Right lobe of liver (tissue), 6 donors: ENCODE data around the gene USP2. TPM values are rescaled to one million over a fixed set of nuclear protein-coding genes. Genes with fewer than 3 reads are reported as not detected.

Experiments
- ATAC-seq, 4 donors: fragments of 200-7000 bp; cut with Tn5 transposase; one replicate each; pipeline ENCODE4 v1.9.1; 2020; ENCODE audit warnings: mild to moderate bottlenecking in 4 of 4, moderate library complexity in 4 of 4
- DNase-seq, 3 donors: peaks; one replicate each; pipeline ENCODE4 v3.0.0-alpha.2; 2020
- H3K27ac ChIP-seq, 3 donors: fragments of 200-600 bp; one replicate each; pipeline ENCODE4 v1.8.0; 2022
- H3K27me3 ChIP-seq, 2 donors: fragments of 200-600 bp; one replicate each; pipeline ENCODE4 v1.8.0; 2022
- H3K36me3 ChIP-seq, 4 donors: fragments of 200-600 bp; sonication (generic) in 1 of 4; one replicate each; pipeline versions ENCODE4 v1.5.1 to v1.8.0; 2017 to 2022; ENCODE audit warnings: control low read depth in 1 of 4
- H3K4me1 ChIP-seq, 4 donors: fragments of 200-600 bp; sonication (generic) in 1 of 4; one replicate each; pipeline versions ENCODE4 v1.5.1 to v1.8.0; 2017 to 2022; ENCODE audit warnings: control low read depth in 1 of 4
- H3K4me3 ChIP-seq, 3 donors: fragments of 200-600 bp; one replicate each; pipeline ENCODE4 v1.8.0; 2022
- H3K9me3 ChIP-seq, 4 donors: fragments of 200-600 bp; sonication (generic) in 1 of 4; one replicate each; pipeline versions ENCODE4 v1.5.1 to v1.8.0; 2017 to 2022; ENCODE audit warnings: control low read depth in 1 of 4
- CTCF ChIP-seq, 4 donors: fragments of 200-600 bp in 3 of 4; fragments of 450-650 bp in 1 of 4; IDR thresholded peaks; one replicate each; pipeline versions ENCODE4 v1.5.1 to v1.8.0; 2016 to 2022; ENCODE audit warnings: antibody characterized with exemption in 4 of 4, mild to moderate bottlenecking in 2 of 4
- POLR2A ChIP-seq: fragments of 450-650 bp; IDR thresholded peaks from one replicate; pipeline ENCODE4 v1.6.1; 2017; ENCODE audit warnings: antibody characterized with exemption, mild to moderate bottlenecking
- WGBS: methylation state at CpG from one replicate; pipeline ENCODE4 v1.1.6; 2018; ENCODE audit warnings: low coverage, low lambda C conversion rate; ENCODE audit not compliant: insufficient coverage; ENCODE audit errors: missing lambda C conversion rate; 5-methylcytosine and 5-hydroxymethylcytosine counted together
- intact Hi-C, 2 donors: fragments of 100-400 bp; cut with DNase I; formaldehyde crosslinking; loops; one replicate each; pipeline versions ENCODE4 v1.11.2 to v1.14.1; 2022
- total RNA-seq, 6 experiments: library from RNA; depleted of rRNA in 2 of 6; stranded (reverse); fragments of >200 nt in 2 of 6; fragmentation: NEBNext Ultra II Directional in 3 of 6; extraction: Animal tissue kit (Norgen Biotek cat#: 25700) in 3 of 6; gene quantifications; one replicate each; pipeline versions ENCODE4 v1.1.0 to v1.2.4, GENCODE V29; 2016 to 2023
- donor health status: DM: no; HTN: yes; CAD: no.
- donor health status: DM: no; HTN: no; CAD: no.
- donor health status: DM: no; HTN: no; CAD: no.
- donor health status: DM: no; HTN: yes; CAD: no.
- donor health status: DM: no; HTN: yes; CAD: no.

The USP2 gene
- total RNA-seq, 6 experiments from 2014 or later: 1.3 to 25.9 (median 4.6) TPM

DNA sequence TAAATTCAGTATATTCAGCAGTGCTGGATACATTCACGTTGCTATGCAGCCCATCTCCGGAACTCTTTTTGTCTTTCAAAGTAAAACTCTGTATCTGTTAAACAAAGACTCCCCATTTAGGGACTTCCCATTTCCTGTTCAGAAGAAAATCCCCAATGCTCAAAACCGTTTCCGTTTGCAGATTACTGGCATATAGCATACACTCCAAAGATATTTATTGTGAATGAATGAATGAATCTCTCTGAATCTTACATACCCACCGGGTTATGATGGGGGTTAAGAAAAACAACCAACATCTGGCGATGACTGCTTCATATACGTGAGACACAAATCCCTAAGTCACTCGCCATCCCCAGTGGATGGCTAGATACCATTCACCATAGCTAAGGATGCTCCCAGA is 39.9 kb upstream of the USP2 start:
- DNase-seq (no peak), ATAC-seq (no peak)
- Histone ChIP-seq H3K36me3 (no peaks in the 10 kb centered on the region), H3K9me3 (no peaks in the 10 kb centered on the region), H3K4me1 (no peaks in the 10 kb centered on the region), H3K27me3 (no peaks in the 10 kb centered on the region), H3K4me3 (no peak overlapping the region), H3K27ac (no peak overlapping the region)
- intact Hi-C loops: no loop called here
- 17% methylated on average over 8 of the region's 8 CpGs for WGBS
- TF ChIP-seq POLR2A (no peak), CTCF (IDR thresholded peaks at IDR 0.05) (no peak)

- TF ChIP-seq CTCF (IDR thresholded peaks at IDR 0.05): no peak
- no peak for TF ChIP-seq POLR2A
- Histone ChIP-seq H3K9me3 (no peaks in the 10 kb centered on the region), H3K27me3 (no peaks in the 10 kb centered on the region), H3K4me3 (no peak overlapping the region), H3K36me3 (no peaks in the 10 kb centered on the region), H3K27ac (no peak overlapping the region), H3K4me1 (no peaks in the 10 kb centered on the region)
- intact Hi-C loops: no loop called here
- DNase-seq (no peak), ATAC-seq (no peak)
- 40% methylated on average over 1 of the region's 8 CpGs for WGBS
Observed at GRCh38 chr11:119420631-119421030, 39.1 kb upstream of the USP2 start.

DNA sequence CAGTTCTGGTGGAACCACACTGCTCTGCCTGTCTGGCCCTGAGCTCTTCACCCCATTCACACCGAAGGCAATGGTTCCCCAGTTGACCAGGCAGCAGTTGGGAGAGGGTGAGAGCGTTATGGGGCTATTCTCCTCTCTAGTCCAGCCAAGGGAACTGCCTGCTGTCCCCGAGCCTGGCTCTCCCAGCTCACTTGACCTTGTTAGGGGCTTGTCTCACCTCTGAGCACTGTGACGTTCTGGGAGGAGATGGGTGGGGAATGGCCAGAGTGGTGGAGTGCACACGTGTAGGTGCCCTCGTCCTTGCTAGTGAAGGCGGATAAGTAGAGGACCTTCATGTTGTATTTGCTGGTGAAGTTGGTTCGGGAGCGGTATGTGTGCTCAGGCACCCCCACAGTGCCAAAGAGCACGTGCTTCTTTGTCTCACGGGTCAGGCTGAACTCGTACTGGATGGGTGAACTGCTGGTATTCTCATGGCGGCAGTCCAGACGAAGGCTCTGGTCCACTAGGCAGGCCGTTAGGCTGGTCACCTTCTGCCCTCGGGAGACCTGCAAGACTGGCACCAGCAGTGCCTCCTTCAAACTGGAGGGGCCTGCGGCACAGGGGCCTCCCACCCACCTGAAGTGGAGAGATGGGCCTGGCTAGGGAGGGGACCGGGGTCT is 38.5 kb upstream of the USP2 start:
- H3K27ac ChIP-seq: no peak overlapping the region
- H3K9me3 ChIP-seq: no peaks in the 10 kb centered on the region
- no peak for ATAC-seq
- no peaks in the 10 kb centered on the region for H3K36me3 ChIP-seq
- WGBS: 65% methylated on average over 9 of the region's 18 CpGs
- no peak for DNase-seq
- TF ChIP-seq POLR2A: no peak
- TF ChIP-seq CTCF (IDR thresholded peaks at IDR 0.05): no peak
- H3K4me3 ChIP-seq: no peak overlapping the region
- no peaks in the 10 kb centered on the region for H3K4me1 ChIP-seq
- no peaks in the 10 kb centered on the region for H3K27me3 ChIP-seq
- intact Hi-C loops: no loop called here

DNA sequence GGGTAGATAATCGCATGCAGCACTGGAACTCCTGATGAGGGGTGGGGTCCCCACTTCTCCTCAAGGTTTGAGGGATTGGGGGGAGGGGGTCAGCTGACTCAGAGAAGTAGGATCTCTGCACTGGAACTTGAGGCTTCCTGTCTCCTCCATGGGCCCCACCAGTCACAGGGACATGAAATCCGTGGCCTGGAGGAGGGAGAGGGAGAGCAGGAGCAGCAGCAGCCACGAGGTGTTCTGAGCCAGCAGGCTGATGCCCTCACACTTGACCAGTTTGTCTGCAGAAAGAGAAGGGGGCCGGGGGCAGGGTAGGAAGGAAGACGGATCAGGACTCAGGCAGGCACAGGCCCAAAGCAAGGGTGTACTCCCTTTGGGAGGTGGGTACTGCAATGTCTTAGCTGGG is 37.8 kb upstream of the USP2 start:
- Histone ChIP-seq H3K36me3 (no peaks in the 10 kb centered on the region), H3K4me3 (no peak overlapping the region), H3K9me3 (no peaks in the 10 kb centered on the region), H3K27me3 (no peaks in the 10 kb centered on the region), H3K27ac (no peak overlapping the region), H3K4me1 (no peaks in the 10 kb centered on the region)
- intact Hi-C loops: no loop called here
- 87% methylated on average over 5 of the region's 5 CpGs for WGBS
- no peak for TF ChIP-seq CTCF (IDR thresholded peaks at IDR 0.05)
- no peak for TF ChIP-seq POLR2A
- ATAC-seq: no peak
- DNase-seq: no peak

DNA sequence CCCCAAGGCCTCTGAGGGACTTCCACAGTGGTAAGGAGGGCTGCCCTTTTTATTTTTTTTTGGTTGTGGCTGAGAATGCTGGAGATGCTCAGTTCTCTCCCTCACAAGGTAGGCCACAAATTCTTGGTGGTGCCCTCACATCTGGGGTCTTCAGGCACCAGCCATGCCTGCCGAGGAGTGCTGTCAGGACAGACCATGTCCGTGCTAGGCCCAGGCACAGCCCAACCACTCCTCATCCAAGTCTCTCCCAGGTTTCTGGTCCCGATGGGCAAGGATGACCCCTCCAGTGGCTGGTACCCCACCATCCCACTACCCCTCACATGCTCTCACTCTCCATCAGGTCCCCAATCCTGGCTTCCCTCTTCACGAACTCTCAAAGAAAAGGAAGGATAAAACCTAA is 37.3 kb upstream of the USP2 start:
- Histone ChIP-seq H3K4me1 (no peaks in the 10 kb centered on the region), H3K27ac (no peak overlapping the region), H3K27me3 (no peaks in the 10 kb centered on the region), H3K9me3 (no peaks in the 10 kb centered on the region), H3K36me3 (no peaks in the 10 kb centered on the region), H3K4me3 (no peak overlapping the region)
- intact Hi-C loops: no loop called here
- TF ChIP-seq CTCF (IDR thresholded peaks at IDR 0.05) (no peak), POLR2A (no peak)
- ATAC-seq (no peak), DNase-seq (no peak)
- WGBS: 72% methylated on average over 3 of the region's 4 CpGs
